ENCODE measurements around the gene AKAP13. TPM values are rescaled to one million over a fixed set of nuclear protein-coding genes. Genes with fewer than 3 reads are reported as not detected.

The AKAP13 gene
- total RNA-seq, 4 donors from 2014 or later: 128 to 460 (median 243) TPM

- intact Hi-C loops (cut with DNase I; ENCODE audit: low total_unique reads): no loop called here
- Histone ChIP-seq H3K27me3 (no peaks in the 10 kb centered on the region), H3K4me1 (peaks cover 4 to 7% of the 10 kb centered on the region in 2 donors), H3K9me3 (no peaks in the 10 kb centered on the region), H3K4me3 (no peak overlapping the region), H3K36me3 (no peaks in the 10 kb centered on the region), H3K27ac (no peak overlapping the region)
- DNase-seq: no peak
- TF ChIP-seq POLR2A (IDR thresholded peaks at IDR 0.05) (no peak), CTCF (IDR thresholded peaks at IDR 0.05) (no peak)
These were observed 143.1 kb downstream of the AKAP13 start for GRCh38 chr15:85523530-85523929.

GRCh38 chr15:85525755-85526154 is 145.4 kb downstream of the AKAP13 start:
- H3K4me1 ChIP-seq: peaks cover 7% of the 10 kb centered on the region in 2 donors
- no peaks in the 10 kb centered on the region for H3K36me3 ChIP-seq
- H3K27me3 ChIP-seq: no peaks in the 10 kb centered on the region
- intact Hi-C loops (cut with DNase I; ENCODE audit: low total_unique reads): no loop called here
- no peak for TF ChIP-seq POLR2A (IDR thresholded peaks at IDR 0.05)
- no peak for TF ChIP-seq CTCF (IDR thresholded peaks at IDR 0.05)
- no peaks in the 10 kb centered on the region for H3K9me3 ChIP-seq
- DNase-seq: no peak
- H3K27ac ChIP-seq: no peak overlapping the region
- H3K4me3 ChIP-seq: no peak overlapping the region

GRCh38 chr15:85527895-85528294 is 147.5 kb downstream of the AKAP13 start:
- no peak overlapping the region for H3K4me3 ChIP-seq
- H3K36me3 ChIP-seq: no peaks in the 10 kb centered on the region
- peak overlapping the region in 1 of 2 donors; percentile 50 for H3K27ac ChIP-seq
- H3K9me3 ChIP-seq: no peaks in the 10 kb centered on the region
- H3K27me3 ChIP-seq: no peaks in the 10 kb centered on the region
- TF ChIP-seq CTCF (IDR thresholded peaks at IDR 0.05) (no peak), POLR2A (IDR thresholded peaks at IDR 0.05) (no peak)
- no peak for DNase-seq
- H3K4me1 ChIP-seq: peaks cover 7% of the 10 kb centered on the region in 2 donors
- intact Hi-C loops (cut with DNase I; ENCODE audit: low total_unique reads): no loop called here

GRCh38 chr15:85530079-85530478 is 149.7 kb downstream of the AKAP13 start:
- Histone ChIP-seq H3K4me3 (no peak overlapping the region), H3K27me3 (no peaks in the 10 kb centered on the region), H3K9me3 (no peaks in the 10 kb centered on the region), H3K4me1 (peaks cover 7% of the 10 kb centered on the region in 2 donors), H3K36me3 (no peaks in the 10 kb centered on the region), H3K27ac (no peak overlapping the region)
- no peak for DNase-seq
- TF ChIP-seq POLR2A (IDR thresholded peaks at IDR 0.05) (no peak), CTCF (IDR thresholded peaks at IDR 0.05) (no peak)
- intact Hi-C loops (cut with DNase I; ENCODE audit: low total_unique reads): no loop called here

- Histone ChIP-seq H3K27me3 (no peaks in the 10 kb centered on the region), H3K4me3 (no peak overlapping the region), H3K4me1 (peaks cover 3 to 7% of the 10 kb centered on the region in 2 donors), H3K27ac (no peak overlapping the region), H3K36me3 (no peaks in the 10 kb centered on the region), H3K9me3 (no peaks in the 10 kb centered on the region)
- intact Hi-C loops (cut with DNase I; ENCODE audit: low total_unique reads): no loop called here
- TF ChIP-seq POLR2A (IDR thresholded peaks at IDR 0.05) (no peak), CTCF (IDR thresholded peaks at IDR 0.05) (no peak)
- no peak for DNase-seq
These were observed 150.7 kb downstream of the AKAP13 start for GRCh38 chr15:85531083-85531482.

All from uterus (tissue), 4 donors.